ENCODE data around the gene SMTNL1. TPM values are rescaled to one million over a fixed set of nuclear protein-coding genes. Genes with fewer than 3 reads are reported as not detected.

The SMTNL1 gene
- total RNA-seq, 1 experiment from 2014 or later: 0.26 TPM

- 0 out of 2 replicates have a peak, but pooled peaks have one; percentile 7 for TF ChIP-seq SP1 (CRISPR knock-in tag; conservative IDR thresholded peaks at IDR 0.05)
These were observed 31.0 kb downstream of the SMTNL1 start (continued) for GRCh38 chr11:57568330-57568766.

DNA sequence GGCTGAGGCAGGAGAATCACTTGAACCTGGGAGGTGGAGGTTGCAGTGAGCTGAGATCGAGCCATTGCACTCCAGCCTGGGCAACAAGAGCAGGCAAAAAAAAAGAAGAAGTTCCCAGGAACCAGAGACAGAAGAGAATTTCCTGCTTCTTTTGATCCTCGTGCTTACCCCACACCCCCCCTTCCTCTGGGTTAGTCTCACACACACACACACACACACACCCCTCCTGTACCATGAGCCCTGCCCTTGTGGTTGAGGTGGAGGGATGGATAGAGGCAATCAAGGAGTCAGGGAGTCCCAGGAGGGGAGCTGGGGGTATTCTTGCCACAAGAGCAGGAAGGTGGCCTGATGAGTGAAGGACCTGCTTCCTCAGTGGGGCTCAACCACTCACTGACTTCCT, 34.2 kb downstream of the SMTNL1 start:
- no peaks in the 10 kb centered on the region for H3K36me3 Mint-ChIP-seq
- ChIA-PET CTCF (interaction anchor here (0.6 to 9.3 kb wide), 4 partner anchors 9 to 95 kb away, joined by 4 to 363 read pairs (median 6); no protein-coding TSS in a partner anchor), POLR2A (interaction anchor here (0.8 to 1.6 kb wide), 2 partner anchors 73 to 75 kb away, joined by 4 to 5 read pairs; no protein-coding TSS in a partner anchor)
- no peaks in the 10 kb centered on the region for H3K9me3 Mint-ChIP-seq
- no peak overlapping the region for H3K4me3 Mint-ChIP-seq
- peaks cover 33% of the 10 kb centered on the region for H3K4me1 Mint-ChIP-seq
- H3K27me3 Mint-ChIP-seq (ENCODE audit: low read depth): peaks cover 7% of the 10 kb centered on the region
- TF ChIP-seq PREB (CRISPR knock-in tag; IDR thresholded peaks at IDR 0.05; ENCODE audit: borderline replicate concordance) (no peak), JAZF1 (CRISPR knock-in tag; IDR thresholded peaks at IDR 0.05) (no peak), FOXP4 (CRISPR knock-in tag; IDR thresholded peaks at IDR 0.05) (no peak), NFATC4 (CRISPR knock-in tag; IDR thresholded peaks at IDR 0.05) (no peak), E2F5 (CRISPR knock-in tag; IDR thresholded peaks at IDR 0.05) (no peak), ZNF423 (CRISPR knock-in tag; IDR thresholded peaks at IDR 0.05) (no peak), KAT7 (CRISPR knock-in tag; IDR thresholded peaks at IDR 0.05; ENCODE audit: borderline replicate concordance) (no peak), GABPB1 (CRISPR knock-in tag; IDR thresholded peaks at IDR 0.05) (no peak), ZNF317 (CRISPR knock-in tag; IDR thresholded peaks at IDR 0.05; ENCODE audit: borderline replicate concordance, low read depth) (no peak), ZMAT4 (CRISPR knock-in tag; IDR thresholded peaks at IDR 0.05) (no peak), ATF6 (CRISPR knock-in tag; IDR thresholded peaks at IDR 0.05) (no peak), GTF2I (CRISPR knock-in tag; conservative IDR thresholded peaks at IDR 0.05) (no peak), SOX15 (CRISPR knock-in tag; IDR thresholded peaks at IDR 0.05) (no peak), SMAD3 (CRISPR knock-in tag; IDR thresholded peaks at IDR 0.05; ENCODE audit: borderline replicate concordance) (no peak)
- TF ChIP-seq, protein P1, sequence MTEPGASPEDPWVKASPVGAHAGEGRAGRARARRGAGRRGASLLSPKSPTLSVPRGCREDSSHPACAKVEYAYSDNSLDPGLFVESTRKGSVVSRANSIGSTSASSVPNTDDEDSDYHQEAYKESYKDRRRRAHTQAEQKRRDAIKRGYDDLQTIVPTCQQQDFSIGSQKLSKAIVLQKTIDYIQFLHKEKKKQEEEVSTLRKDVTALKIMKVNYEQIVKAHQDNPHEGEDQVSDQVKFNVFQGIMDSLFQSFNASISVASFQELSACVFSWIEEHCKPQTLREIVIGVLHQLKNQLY (CRISPR knock-in tag; IDR thresholded peaks at IDR 0.05): no peak
- TF ChIP-seq, protein P2, sequence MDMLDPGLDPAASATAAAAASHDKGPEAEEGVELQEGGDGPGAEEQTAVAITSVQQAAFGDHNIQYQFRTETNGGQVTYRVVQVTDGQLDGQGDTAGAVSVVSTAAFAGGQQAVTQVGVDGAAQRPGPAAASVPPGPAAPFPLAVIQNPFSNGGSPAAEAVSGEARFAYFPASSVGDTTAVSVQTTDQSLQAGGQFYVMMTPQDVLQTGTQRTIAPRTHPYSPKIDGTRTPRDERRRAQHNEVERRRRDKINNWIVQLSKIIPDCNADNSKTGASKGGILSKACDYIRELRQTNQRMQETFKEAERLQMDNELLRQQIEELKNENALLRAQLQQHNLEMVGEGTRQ (CRISPR knock-in tag; IDR thresholded peaks at IDR 0.05): no peak
- DNase-seq (ENCODE audit: low spot score) (no peak), ATAC-seq (no peak)
- H3K27ac Mint-ChIP-seq: no peak overlapping the region

All from WTC11 (cell line).